Hepatocyte (in vitro differentiated cells): ENCODE results near the gene BORCS5. TPM values are rescaled to one million over a fixed set of nuclear protein-coding genes. Genes with fewer than 3 reads are reported as not detected.

Experiments
- DNase-seq: peaks from one replicate; pipeline ENCODE4 v3.0.0-alpha.2; 2016; ENCODE audit warnings: low spot score
- H2AFZ ChIP-seq: fragments of 200-600 bp; sonication (generic); 2 replicates; pipeline ENCODE4 v1.6.0; 2016; ENCODE audit warnings: antibody characterized with exemption, mild to moderate bottlenecking
- H3K27ac ChIP-seq: fragments of 200-600 bp; sonication (generic); 2 replicates; pipeline ENCODE4 v1.5.1; 2016; ENCODE audit warnings: mild to moderate bottlenecking
- H3K27me3 ChIP-seq: fragments of 200-600 bp; sonication (generic); 2 replicates; pipeline ENCODE4 v1.6.1; 2016
- H3K36me3 ChIP-seq: fragments of 200-600 bp; sonication (generic); replicated peaks from 2 replicates; pipeline ENCODE4 v1.5.1; 2016; ENCODE audit warnings: low read depth; ENCODE audit not compliant: insufficient read depth
- H3K4me1 ChIP-seq: fragments of 200-600 bp; sonication (generic); 2 replicates; pipeline ENCODE4 v1.5.1; 2016; ENCODE audit warnings: mild to moderate bottlenecking, moderate library complexity; ENCODE audit not compliant: insufficient read depth
- H3K4me2 ChIP-seq: fragments of 200-600 bp; sonication (generic); 2 replicates; pipeline ENCODE4 v1.6.0; 2016
- H3K4me3 ChIP-seq: fragments of 200-600 bp; sonication (generic); 2 replicates; pipeline ENCODE4 v1.5.1; 2016; ENCODE audit warnings: mild to moderate bottlenecking
- H3K79me2 ChIP-seq: fragments of 200-600 bp; sonication (generic); 2 replicates; pipeline ENCODE4 v1.6.0; 2017; ENCODE audit warnings: mild to moderate bottlenecking
- H3K9me2 ChIP-seq: fragments of 200-600 bp; sonication (generic); replicated peaks from 2 replicates; pipeline ENCODE4 v1.6.0; 2017; ENCODE audit warnings: mild to moderate bottlenecking; ENCODE audit not compliant: insufficient read depth
- H3K9me3 ChIP-seq: fragments of 200-600 bp; sonication (generic); 2 replicates; pipeline ENCODE4 v1.5.1; 2016; ENCODE audit warnings: low read depth, mild to moderate bottlenecking
- H4K20me1 ChIP-seq: fragments of 200-600 bp; sonication (generic); 2 replicates; pipeline ENCODE4 v1.6.0; 2016; ENCODE audit warnings: mild to moderate bottlenecking; ENCODE audit not compliant: insufficient read depth, poor library complexity, severe bottlenecking
- EZH2 ChIP-seq: fragments of 200-600 bp; sonication (generic); IDR thresholded peaks from 2 replicates; pipeline ENCODE4 v1.6.1; 2016; ENCODE audit warnings: antibody characterized with exemption, mild to moderate bottlenecking, borderline replicate concordance
- EZH2phosphoT487 ChIP-seq: fragments of 200-600 bp; sonication (generic); IDR thresholded peaks from one replicate; pipeline ENCODE4 v1.6.1; 2018; ENCODE audit warnings: antibody characterized with exemption, mild to moderate bottlenecking, low read depth, moderate library complexity; ENCODE audit not compliant: unreplicated experiment, severe bottlenecking
- WGBS: methylation state at CpG from one replicate; pipeline ENCODE4 v1.1.6; 2016; ENCODE audit warnings: low lambda C conversion rate; ENCODE audit errors: missing lambda C conversion rate; 5-methylcytosine and 5-hydroxymethylcytosine counted together
- polyA plus RNA-seq: library from polyadenylated mRNA; unstranded; fragments of >200 nt; fragmentation: Nextera tagmentation; extraction: Ambion mirVana; gene quantifications from 2 replicates; pipeline ENCODE4 v1.2.1, GENCODE V29; 2016
- total RNA-seq: library from RNA; depleted of rRNA; stranded (reverse); fragments of >200 nt; gene quantifications from 2 replicates; pipeline ENCODE4 v1.2.3, GENCODE V29; 2014
- TF ChIP-seq, protein P1 (sequence below): fragments of 200-600 bp; sonication (generic); IDR thresholded peaks from 2 replicates; pipeline ENCODE4 v1.5.1; 2016; ENCODE audit warnings: antibody characterized with exemption, mild to moderate bottlenecking; ENCODE audit not compliant: poor library complexity

The BORCS5 gene
- total and polyA plus RNA-seq, 2 experiments from 2014 or later, result 6.6 to 11.2 TPM

DNA sequence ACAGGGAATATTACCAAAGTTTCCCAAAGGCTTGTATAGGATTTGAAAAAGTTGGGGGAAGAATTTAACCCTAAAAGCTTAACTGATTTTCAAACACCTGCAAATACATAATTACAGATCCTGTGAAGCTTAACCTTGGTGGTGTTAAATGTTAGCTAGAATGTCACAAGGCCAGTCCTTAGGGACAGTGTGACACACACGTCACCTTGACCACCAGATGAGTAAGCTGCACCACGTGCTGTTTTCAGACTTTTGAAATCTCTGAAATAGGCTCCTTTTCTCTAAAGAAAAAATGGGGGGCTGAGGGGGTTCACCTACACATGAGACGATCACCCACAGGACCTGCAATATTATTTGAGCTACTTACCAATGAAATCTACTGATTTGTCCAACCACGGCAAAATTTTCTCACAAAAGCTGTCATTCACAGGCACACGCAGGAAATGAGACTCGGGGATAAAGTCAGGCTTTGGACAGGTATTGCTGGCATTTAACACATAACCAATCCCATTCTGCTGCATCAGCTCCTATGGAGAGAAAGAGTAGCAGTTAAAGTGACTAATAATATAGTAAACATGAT is 129.9 kb downstream of the BORCS5 start:
- WGBS, result 79% methylated on average over 6 of the region's 6 CpGs

GRCh38 chr12:12487490-12487889 is 130.6 kb downstream of the BORCS5 start:
- H3K27ac ChIP-seq, result peak overlapping the region; percentile 88
- H3K4me1 ChIP-seq, result no peaks in the 10 kb centered on the region

More for the DNA sequence above, 129.9 kb downstream of the BORCS5 start:
- TF ChIP-seq, protein P1, sequence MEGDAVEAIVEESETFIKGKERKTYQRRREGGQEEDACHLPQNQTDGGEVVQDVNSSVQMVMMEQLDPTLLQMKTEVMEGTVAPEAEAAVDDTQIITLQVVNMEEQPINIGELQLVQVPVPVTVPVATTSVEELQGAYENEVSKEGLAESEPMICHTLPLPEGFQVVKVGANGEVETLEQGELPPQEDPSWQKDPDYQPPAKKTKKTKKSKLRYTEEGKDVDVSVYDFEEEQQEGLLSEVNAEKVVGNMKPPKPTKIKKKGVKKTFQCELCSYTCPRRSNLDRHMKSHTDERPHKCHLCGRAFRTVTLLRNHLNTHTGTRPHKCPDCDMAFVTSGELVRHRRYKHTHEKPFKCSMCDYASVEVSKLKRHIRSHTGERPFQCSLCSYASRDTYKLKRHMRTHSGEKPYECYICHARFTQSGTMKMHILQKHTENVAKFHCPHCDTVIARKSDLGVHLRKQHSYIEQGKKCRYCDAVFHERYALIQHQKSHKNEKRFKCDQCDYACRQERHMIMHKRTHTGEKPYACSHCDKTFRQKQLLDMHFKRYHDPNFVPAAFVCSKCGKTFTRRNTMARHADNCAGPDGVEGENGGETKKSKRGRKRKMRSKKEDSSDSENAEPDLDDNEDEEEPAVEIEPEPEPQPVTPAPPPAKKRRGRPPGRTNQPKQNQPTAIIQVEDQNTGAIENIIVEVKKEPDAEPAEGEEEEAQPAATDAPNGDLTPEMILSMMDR, result no peak
- TF ChIP-seq EZH2phosphoT487 (no peak), EZH2 (no peak)
- Histone ChIP-seq H3K9me3 (no peaks in the 10 kb centered on the region), H3K36me3 (no peaks in the 10 kb centered on the region), H3K27me3 (no peaks in the 10 kb centered on the region), H3K4me2 (no peak overlapping the region), H3K4me3 (no peak overlapping the region), H3K79me2 (peaks cover 32% of the 10 kb centered on the region), H4K20me1 (no peaks in the 10 kb centered on the region), H3K9me2 (no peaks in the 10 kb centered on the region), H3K27ac (peak overlapping the region; percentile 88), H3K4me1 (no peaks in the 10 kb centered on the region), H2AFZ (no peak overlapping the region)
- DNase-seq, result peak; percentile 24

GRCh38 chr12:12488296-12488695 is 131.4 kb downstream of the BORCS5 start:
- 93% methylated on average over 4 of the region's 4 CpGs for WGBS
- H2AFZ ChIP-seq, result no peak overlapping the region
- no peaks in the 10 kb centered on the region for H3K9me2 ChIP-seq
- H3K9me3 ChIP-seq, result no peaks in the 10 kb centered on the region
- no peaks in the 10 kb centered on the region for H3K4me1 ChIP-seq
- H3K27me3 ChIP-seq, result no peaks in the 10 kb centered on the region
- H3K4me2 ChIP-seq, result no peak overlapping the region
- no peaks in the 10 kb centered on the region for H4K20me1 ChIP-seq
- peaks cover 40% of the 10 kb centered on the region for H3K79me2 ChIP-seq
- peak overlapping the region; percentile 88 for H3K27ac ChIP-seq
- no peaks in the 10 kb centered on the region for H3K36me3 ChIP-seq
- H3K4me3 ChIP-seq, result no peak overlapping the region
- no peak for DNase-seq
- no peak for TF ChIP-seq EZH2phosphoT487
- TF ChIP-seq, protein P1, result no peak
- TF ChIP-seq EZH2, result no peak

More at GRCh38 chr12:12487490-12487889, 130.6 kb downstream of the BORCS5 start:
- Histone ChIP-seq H3K9me3 (no peaks in the 10 kb centered on the region), H3K4me2 (no peak overlapping the region), H3K36me3 (no peaks in the 10 kb centered on the region), H2AFZ (no peak overlapping the region), H3K27me3 (no peaks in the 10 kb centered on the region), H4K20me1 (no peaks in the 10 kb centered on the region), H3K9me2 (no peaks in the 10 kb centered on the region), H3K79me2 (peaks cover 32% of the 10 kb centered on the region), H3K4me3 (no peak overlapping the region)
- DNase-seq, result no peak
- WGBS, result 98% methylated on average over 6 of the region's 6 CpGs
- TF ChIP-seq EZH2 (no peak), EZH2phosphoT487 (no peak)
- TF ChIP-seq, protein P1, result no peak
